ENCODE data around the gene SERPINB1.

DNA sequence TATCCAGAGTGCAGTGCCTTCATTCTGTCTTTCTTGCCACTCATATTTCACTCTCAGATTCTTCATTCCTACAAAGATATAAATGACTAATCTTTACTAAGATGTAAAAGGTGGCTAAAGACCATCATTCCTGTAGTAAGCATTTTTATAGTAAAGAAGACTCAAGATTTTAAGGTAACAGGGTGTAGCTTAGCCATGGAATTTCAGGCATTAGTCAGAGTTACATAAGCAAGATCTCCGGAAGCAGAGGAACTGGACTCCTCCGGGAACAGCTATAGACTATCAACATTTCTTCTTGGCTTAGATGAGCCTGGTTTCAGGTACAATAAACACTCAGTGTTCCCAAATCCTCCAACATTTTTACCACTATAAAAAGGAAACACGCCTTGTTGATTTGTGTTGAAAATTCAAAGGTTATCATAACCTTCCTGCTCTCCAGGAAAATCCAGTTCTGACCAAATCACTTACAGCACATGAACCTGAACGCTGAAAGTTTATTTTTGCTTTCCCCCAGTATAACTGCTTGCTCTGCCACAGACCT lies 23.7 kb downstream of the SERPINB1 start:
- TF ChIP-seq, protein P1, sequence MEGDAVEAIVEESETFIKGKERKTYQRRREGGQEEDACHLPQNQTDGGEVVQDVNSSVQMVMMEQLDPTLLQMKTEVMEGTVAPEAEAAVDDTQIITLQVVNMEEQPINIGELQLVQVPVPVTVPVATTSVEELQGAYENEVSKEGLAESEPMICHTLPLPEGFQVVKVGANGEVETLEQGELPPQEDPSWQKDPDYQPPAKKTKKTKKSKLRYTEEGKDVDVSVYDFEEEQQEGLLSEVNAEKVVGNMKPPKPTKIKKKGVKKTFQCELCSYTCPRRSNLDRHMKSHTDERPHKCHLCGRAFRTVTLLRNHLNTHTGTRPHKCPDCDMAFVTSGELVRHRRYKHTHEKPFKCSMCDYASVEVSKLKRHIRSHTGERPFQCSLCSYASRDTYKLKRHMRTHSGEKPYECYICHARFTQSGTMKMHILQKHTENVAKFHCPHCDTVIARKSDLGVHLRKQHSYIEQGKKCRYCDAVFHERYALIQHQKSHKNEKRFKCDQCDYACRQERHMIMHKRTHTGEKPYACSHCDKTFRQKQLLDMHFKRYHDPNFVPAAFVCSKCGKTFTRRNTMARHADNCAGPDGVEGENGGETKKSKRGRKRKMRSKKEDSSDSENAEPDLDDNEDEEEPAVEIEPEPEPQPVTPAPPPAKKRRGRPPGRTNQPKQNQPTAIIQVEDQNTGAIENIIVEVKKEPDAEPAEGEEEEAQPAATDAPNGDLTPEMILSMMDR (IDR thresholded peaks at IDR 0.05) = no peak
- no peak for TF ChIP-seq POLR2A (IDR thresholded peaks at IDR 0.05)
